ENCODE results near the gene SLC35F3. TPM values are rescaled to one million over a fixed set of nuclear protein-coding genes. Genes with fewer than 3 reads are reported as not detected.

The SLC35F3 gene
- total RNA-seq, 1 donor from 2014 or later: 1.6 TPM

DNA sequence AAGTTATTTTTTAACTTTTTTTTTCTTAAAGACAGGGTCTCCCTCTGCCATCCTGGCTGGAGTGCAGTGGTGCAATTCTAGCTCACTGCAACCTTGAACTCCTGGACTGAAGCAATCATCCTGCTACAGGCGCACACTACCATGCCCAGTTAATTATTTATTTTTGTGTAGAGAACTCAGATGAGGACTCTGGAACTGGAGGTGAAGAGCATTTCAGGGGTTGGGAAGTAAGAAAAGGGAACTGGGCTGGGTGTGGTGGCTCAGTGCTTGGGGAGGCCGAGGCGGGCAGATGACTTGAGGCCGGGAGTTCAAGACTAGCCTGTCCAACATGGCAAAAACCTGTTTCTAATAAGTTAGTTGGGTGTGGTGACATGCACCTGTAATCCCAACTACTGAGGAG lies 28.9 kb downstream of the SLC35F3 start:
- no peak for TF ChIP-seq CTCF (conservative IDR thresholded peaks at IDR 0.05; ENCODE audit: low read depth, low read length)
- H3K4me3 ChIP-seq (ENCODE audit: low read depth, low read length): no peak overlapping the region
- no peak for DNase-seq (ENCODE audit: low read depth)

DNA sequence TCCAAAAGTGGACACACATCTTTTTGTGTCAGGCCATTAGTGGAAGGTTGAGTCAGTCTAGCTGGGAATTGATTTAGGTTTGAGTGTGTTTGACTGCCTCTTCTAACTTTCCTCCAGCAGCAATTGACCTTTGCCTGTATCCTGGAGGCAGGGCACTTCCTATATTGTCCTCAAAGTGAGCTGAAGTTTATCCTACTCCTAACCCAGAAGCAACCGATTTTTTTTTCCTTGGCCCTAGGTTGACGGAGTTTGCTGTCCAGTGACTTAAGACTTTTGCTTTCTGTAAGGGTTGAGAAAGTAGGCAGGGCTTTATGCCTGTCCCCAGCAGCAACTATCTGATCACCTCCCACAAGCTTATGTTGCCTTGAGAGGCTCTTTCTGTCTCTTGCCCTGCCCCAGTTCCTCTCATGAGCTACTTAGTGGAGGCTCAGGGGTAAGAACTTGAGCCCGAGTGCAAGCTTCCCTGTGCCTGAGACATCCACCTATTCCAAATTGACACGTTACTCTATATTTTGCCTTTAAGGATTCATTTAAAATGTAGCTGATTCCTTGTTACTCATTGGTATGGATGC lies 30.9 kb downstream of the SLC35F3 start:
- no peak overlapping the region for H3K4me3 ChIP-seq (ENCODE audit: low read depth, low read length)
- no peak for DNase-seq (ENCODE audit: low read depth)
- TF ChIP-seq CTCF (conservative IDR thresholded peaks at IDR 0.05; ENCODE audit: low read depth, low read length): no peak

GRCh38 chr1:233936422-233936821 lies 31.9 kb downstream of the SLC35F3 start:
- no peak for TF ChIP-seq CTCF (conservative IDR thresholded peaks at IDR 0.05; ENCODE audit: low read depth, low read length)
- H3K4me3 ChIP-seq (ENCODE audit: low read depth, low read length): no peak overlapping the region
- no peak for DNase-seq (ENCODE audit: low read depth)

DNA sequence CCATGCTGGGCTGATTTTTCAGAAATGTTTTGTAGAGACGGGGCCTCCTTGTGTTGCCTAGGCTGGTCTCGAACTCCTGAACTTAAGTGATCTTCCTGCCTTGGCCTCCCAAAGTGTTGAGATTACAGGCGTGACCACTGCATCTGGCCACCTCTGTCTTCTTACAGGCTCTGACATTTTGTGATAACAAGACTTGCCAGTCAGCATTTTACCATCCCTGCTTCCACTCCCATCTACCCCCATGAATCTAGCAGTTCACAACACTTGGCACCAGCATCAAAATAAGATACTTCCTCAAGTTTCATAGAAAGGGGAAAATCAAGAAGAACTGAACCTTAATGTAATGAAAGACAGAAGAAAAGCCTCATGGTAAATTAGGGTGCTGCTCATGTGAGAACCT lies 32.4 kb downstream of the SLC35F3 start:
- H3K4me3 ChIP-seq (ENCODE audit: low read depth, low read length): no peak overlapping the region
- no peak for DNase-seq (ENCODE audit: low read depth)
- TF ChIP-seq CTCF (conservative IDR thresholded peaks at IDR 0.05; ENCODE audit: low read depth, low read length): no peak

DNA sequence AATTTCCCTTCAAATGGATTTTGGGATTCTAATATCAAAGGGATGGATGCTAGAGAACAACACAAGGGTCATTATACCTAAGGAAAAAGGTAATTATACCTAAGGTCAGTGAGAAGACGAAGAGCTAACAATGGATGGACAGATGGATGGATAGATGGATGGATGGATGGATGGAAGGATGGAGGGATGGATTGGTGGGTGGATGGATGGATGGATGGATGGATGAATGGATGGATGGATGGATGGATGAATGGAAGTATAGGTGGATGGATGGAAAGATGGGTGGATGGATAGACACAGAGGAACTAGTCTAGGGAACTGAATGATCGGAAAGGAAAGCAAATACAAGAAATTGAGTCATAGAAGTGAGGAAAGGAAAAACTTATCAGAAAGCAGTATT lies 34.0 kb downstream of the SLC35F3 start:
- no peak for DNase-seq (ENCODE audit: low read depth)

GRCh38 chr1:233939451-233939850 lies 35.0 kb downstream of the SLC35F3 start:
- no peak for DNase-seq (ENCODE audit: low read depth)
- TF ChIP-seq CTCF (conservative IDR thresholded peaks at IDR 0.05; ENCODE audit: low read depth, low read length): no peak
- H3K4me3 ChIP-seq (ENCODE audit: low read depth, low read length): no peak overlapping the region

More for the DNA sequence above, 34.0 kb downstream of the SLC35F3 start:
- no peak for TF ChIP-seq CTCF (conservative IDR thresholded peaks at IDR 0.05; ENCODE audit: low read depth, low read length)
- H3K4me3 ChIP-seq (ENCODE audit: low read depth, low read length): no peak overlapping the region

- H3K4me3 ChIP-seq (ENCODE audit: low read depth, low read length): no peak overlapping the region
- TF ChIP-seq CTCF (conservative IDR thresholded peaks at IDR 0.05; ENCODE audit: low read depth, low read length): no peak
- no peak for DNase-seq (ENCODE audit: low read depth)
These were observed 36.4 kb downstream of the SLC35F3 start for GRCh38 chr1:233940908-233941307.
